SK-N-SH treated with all-trans-retinoic acid at 6 μM for 48 hours (cell line): ENCODE data around the gene D2HGDH.

ENCODE experiments used
- BACH2 ChIP-seq: fragments of 250-450 bp; sonication (Bioruptor Pico); IDR thresholded peaks from 2 replicates; pipeline ENCODE4 v1.9.0; 2021; ENCODE audit warnings: mild to moderate bottlenecking, borderline replicate concordance
- GLIS3 ChIP-seq: fragments of 250-450 bp; sonication (Bioruptor Pico); IDR thresholded peaks from 2 replicates; pipeline ENCODE4 v1.5.0; 2020; ENCODE audit warnings: mild to moderate bottlenecking, moderate library complexity
- PPARA ChIP-seq: fragments of 250-450 bp; sonication (Bioruptor Pico); IDR thresholded peaks from 2 replicates; pipeline ENCODE4 v1.5.0; 2020; ENCODE audit warnings: mild to moderate bottlenecking, borderline replicate concordance
- RARB ChIP-seq: fragments of 250-450 bp; sonication (Bioruptor Pico); IDR thresholded peaks from 2 replicates; pipeline ENCODE4 v1.8.0; 2021; ENCODE audit warnings: mild to moderate bottlenecking, moderate library complexity
- SNAI2 ChIP-seq: fragments of 250-450 bp; sonication (Bioruptor Pico); IDR thresholded peaks from 2 replicates; pipeline ENCODE4 v1.5.0; 2020; ENCODE audit warnings: mild to moderate bottlenecking, moderate library complexity
- ZC3H10 ChIP-seq: fragments of 250-450 bp; sonication (Bioruptor Pico); IDR thresholded peaks from 2 replicates; pipeline ENCODE4 v1.5.1; 2021; ENCODE audit warnings: mild to moderate bottlenecking, moderate library complexity
- ZFP3 ChIP-seq: fragments of 250-450 bp; sonication (Bioruptor Pico); IDR thresholded peaks from 2 replicates; pipeline ENCODE4 v1.5.0; 2020; ENCODE audit warnings: mild to moderate bottlenecking, moderate library complexity
- ZFP30 ChIP-seq: fragments of 450-650 bp; formaldehyde crosslinking; IDR thresholded peaks from 2 replicates; pipeline ENCODE4 v1.5.0; 2022; ENCODE audit warnings: mild to moderate bottlenecking, moderate library complexity

- no peak for TF ChIP-seq BACH2 (CRISPR knock-in tag)
- no peak for TF ChIP-seq ZFP3 (CRISPR knock-in tag)
- TF ChIP-seq PPARA (CRISPR knock-in tag), result no peak
- no peak for TF ChIP-seq RARB
- no peak for TF ChIP-seq ZFP30
- TF ChIP-seq SNAI2 (CRISPR knock-in tag), result no peak
- no peak for TF ChIP-seq ZC3H10 (CRISPR knock-in tag)
- TF ChIP-seq GLIS3 (CRISPR knock-in tag), result no peak
Measured at GRCh38 chr2:241767464-241768250, 33.2 kb downstream of the D2HGDH start.
